H1 (cell line): ENCODE results near the gene SLC17A3. TPM values are rescaled to one million over a fixed set of nuclear protein-coding genes. Genes with fewer than 3 reads are reported as not detected.

Experiments
- CTCF ChIA-PET: fragments of 300-600 bp; sonication (Branson Sonifier 250); formaldehyde crosslinking; loops from one replicate; lab custom pipeline; 2021; ENCODE audit not compliant: partially characterized antibody; lab: Charles Lee
- POLR2A ChIA-PET: fragments of 300-600 bp; sonication (Branson Sonifier 250); formaldehyde crosslinking; loops from one replicate; lab custom pipeline; 2021; ENCODE audit warnings: inconsistent platforms; ENCODE audit not compliant: partially characterized antibody; lab: Charles Lee
- DNase-seq, 2 experiments: peaks; one replicate each; pipeline versions ENCODE4 v3.0.0 to v3.0.0-alpha.2; 2010 to 2022; ENCODE audit warnings: low spot score in 2 of 2, low read depth in 1 of 2, mixed read lengths in 1 of 2
- FAIRE-seq: peaks from 2 replicates; lab custom pipeline; 2011; peaks lifted over from hg19 to GRCh38; lab: Jason Lieb, UNC
- H2AFZ ChIP-seq: 2 replicates; pipeline ENCODE4 v1.8.1; 2012; ENCODE audit warnings: low read length, inconsistent platforms
- H2AK5ac ChIP-seq: 2 replicates; pipeline ENCODE4 v1.6.1; 2013; ENCODE audit warnings: low read depth, low read length
- H2BK120ac ChIP-seq: replicated peaks from 2 replicates; pipeline ENCODE3; 2013; ENCODE audit warnings: low read depth, low read length, inconsistent platforms
- H2BK12ac ChIP-seq: 2 replicates; pipeline ENCODE4 v1.6.1; 2013; ENCODE audit warnings: low read depth, low read length
- H2BK15ac ChIP-seq: 2 replicates; pipeline ENCODE4 v1.6.1; 2013; ENCODE audit warnings: low read length
- H2BK20ac ChIP-seq: 2 replicates; pipeline ENCODE4 v1.6.1; 2013; ENCODE audit warnings: low read length
- H2BK5ac ChIP-seq: 2 replicates; pipeline ENCODE4 v1.6.1; 2013; ENCODE audit warnings: low read depth, low read length
- H3K14ac ChIP-seq: 2 replicates; pipeline ENCODE4 v1.6.1; 2013; ENCODE audit warnings: inconsistent platforms; ENCODE audit not compliant: insufficient read length
- H3K18ac ChIP-seq: 2 replicates; pipeline ENCODE4 v1.6.1; 2013; ENCODE audit warnings: low read length; ENCODE audit errors: extremely low read depth
- H3K23ac ChIP-seq: 2 replicates; pipeline ENCODE4 v1.6.1; 2013; ENCODE audit warnings: inconsistent platforms; ENCODE audit not compliant: insufficient read length
- H3K23me2 ChIP-seq: 2 replicates; pipeline ENCODE4 v1.6.1; 2013; ENCODE audit warnings: low read depth, low read length
- H3K27ac ChIP-seq: 2 replicates; pipeline ENCODE4 v1.6.1; 2011; ENCODE audit warnings: low read depth, low read length, inconsistent platforms
- H3K27me3 ChIP-seq, 4 experiments: replicated peaks in 1 of 4; 1 replicate in 1 of 4; 2 replicates in 3 of 4; pipeline versions ENCODE4 v1.6.1 to v1.8.1; 2011 to 2013; ENCODE audit warnings: low read length in 3 of 4, mild to moderate bottlenecking in 3 of 4, inconsistent platforms in 2 of 4, mixed read lengths in 2 of 4, moderate library complexity in 1 of 4; ENCODE audit not compliant: control insufficient read depth in 3 of 4, insufficient read depth in 3 of 4; ENCODE audit errors: extremely low read depth in 1 of 4
- H3K36me3 ChIP-seq, 4 experiments: 2 replicates each; pipeline versions ENCODE4 v1.6.1 to v1.8.1; 2011 to 2013; ENCODE audit warnings: mild to moderate bottlenecking in 4 of 4, low read length in 3 of 4, moderate library complexity in 2 of 4, control low read depth in 1 of 4, inconsistent platforms in 1 of 4; ENCODE audit not compliant: insufficient read depth in 4 of 4, control insufficient read depth in 2 of 4
- H3K4ac ChIP-seq: replicated peaks from 2 replicates; pipeline ENCODE3; 2013; ENCODE audit warnings: low read length, low read depth, mixed read lengths, inconsistent platforms; ENCODE audit not compliant: insufficient read length
- H3K4me1 ChIP-seq, 4 experiments: replicated peaks in 1 of 4; 1 replicate in 1 of 4; 2 replicates in 3 of 4; pipeline versions ENCODE4 v1.6.1 to v1.8.1; 2011 to 2013; ENCODE audit warnings: low read length in 3 of 4, inconsistent platforms in 2 of 4, mixed read lengths in 1 of 4; ENCODE audit not compliant: insufficient read depth in 4 of 4, control insufficient read depth in 3 of 4
- H3K4me2 ChIP-seq, 2 experiments: 2 replicates each; pipeline versions ENCODE4 v1.6.1 to v1.8.1; 2011 to 2013; ENCODE audit warnings: low read depth in 2 of 2, low read length in 2 of 2, control low read depth in 1 of 2, inconsistent platforms in 1 of 2, mild to moderate bottlenecking in 1 of 2; ENCODE audit not compliant: insufficient read depth in 1 of 2
- H3K4me3 ChIP-seq, 4 experiments: fragments of 200-600, 300-600 bp in 1 of 4; sonication (generic), shearing (Covaris generic), sonication (Bioruptor Twin) in 1 of 4; 2 replicates each; pipeline versions ENCODE4 v1.5.1 to v1.8.1; 2011 to 2016; ENCODE audit warnings: low read length in 4 of 4, low read depth in 3 of 4, control low read depth in 2 of 4, inconsistent platforms in 2 of 4, mild to moderate bottlenecking in 2 of 4, mixed read lengths in 1 of 4, moderate library complexity in 1 of 4; ENCODE audit not compliant: insufficient read depth in 2 of 4; ENCODE audit errors: extremely low read depth in 1 of 4
- H3K56ac ChIP-seq: replicated peaks from 2 replicates; pipeline ENCODE3; 2013; ENCODE audit warnings: low read depth, mild to moderate bottlenecking, mixed read lengths, low read length, inconsistent platforms; ENCODE audit not compliant: insufficient read length
- H3K79me1 ChIP-seq: 2 replicates; pipeline ENCODE4 v1.6.1; 2013; ENCODE audit warnings: low read depth, low read length, control low read depth
- H3K79me2 ChIP-seq, 2 experiments: 2 replicates each; pipeline versions ENCODE4 v1.6.1 to v1.8.1; 2012 to 2013; ENCODE audit warnings: low read length in 2 of 2, mild to moderate bottlenecking in 2 of 2, inconsistent platforms in 1 of 2; ENCODE audit not compliant: insufficient read depth in 2 of 2, control insufficient read depth in 1 of 2
- H3K9ac ChIP-seq, 4 experiments: replicated peaks in 1 of 4; 1 replicate in 1 of 4; 2 replicates in 3 of 4; pipeline versions ENCODE4 v1.6.1 to v1.8.1; 2011 to 2013; ENCODE audit warnings: low read depth in 3 of 4, low read length in 3 of 4, control low read depth in 2 of 4, mild to moderate bottlenecking in 2 of 4, moderate library complexity in 2 of 4, inconsistent platforms in 1 of 4; ENCODE audit errors: extremely low read depth in 1 of 4
- H3K9me3 ChIP-seq, 2 experiments: 2 replicates each; pipeline versions ENCODE4 v1.6.1 to v1.8.1; 2012 to 2013; ENCODE audit warnings: mild to moderate bottlenecking in 2 of 2, moderate library complexity in 2 of 2, control low read depth in 1 of 2, inconsistent platforms in 1 of 2, low read depth in 1 of 2, low read length in 1 of 2, mixed read lengths in 1 of 2; ENCODE audit not compliant: insufficient read depth in 2 of 2
- H4K20me1 ChIP-seq, 2 experiments: replicated peaks in 1 of 2; 2 replicates each; pipeline versions ENCODE3 to v1.8.1; 2011 to 2013; ENCODE audit warnings: inconsistent platforms in 2 of 2, low read length in 2 of 2, mild to moderate bottlenecking in 1 of 2; ENCODE audit not compliant: insufficient read depth in 2 of 2, control insufficient read depth in 1 of 2
- H4K5ac ChIP-seq: 2 replicates; pipeline ENCODE4 v1.6.1; 2013; ENCODE audit warnings: low read length, low read depth, mixed read lengths, inconsistent platforms; ENCODE audit not compliant: insufficient read length
- H4K8ac ChIP-seq: 2 replicates; pipeline ENCODE4 v1.8.0; 2013; ENCODE audit warnings: mild to moderate bottlenecking, moderate library complexity, low read length, inconsistent platforms; ENCODE audit not compliant: insufficient read depth; ENCODE audit errors: extremely low read depth
- H4K91ac ChIP-seq: replicated peaks from 2 replicates; pipeline ENCODE3; 2013; ENCODE audit warnings: low read length, mixed read lengths, inconsistent platforms; ENCODE audit not compliant: insufficient read length
- BACH1 ChIP-seq: IDR thresholded peaks from 2 replicates; pipeline ENCODE4 v1.6.1; 2012; ENCODE audit warnings: low read length, improper control_type of control experiment
- HDAC2 ChIP-seq, 2 experiments: fragments of 300-600 bp in 1 of 2; sonication (generic) in 1 of 2; IDR thresholded peaks; 2 replicates each; pipeline ENCODE4 v1.6.1; 2011 to 2012; ENCODE audit warnings: low read depth in 2 of 2, low read length in 2 of 2, mild to moderate bottlenecking in 2 of 2, moderate library complexity in 2 of 2, borderline replicate concordance in 1 of 2, inconsistent platforms in 1 of 2
- KDM4A ChIP-seq: IDR thresholded peaks from one replicate; pipeline ENCODE4 v1.7.1; 2012; ENCODE audit warnings: low read depth, mild to moderate bottlenecking, moderate library complexity, low read length, inconsistent platforms; ENCODE audit not compliant: severe bottlenecking
- MAFK ChIP-seq: IDR thresholded peaks from 2 replicates; pipeline ENCODE4 v1.6.1; 2012; ENCODE audit warnings: low read depth, mild to moderate bottlenecking, improper control_type of control experiment, low read length
- NANOG ChIP-seq: IDR thresholded peaks from 2 replicates; pipeline ENCODE4 v1.6.1; 2011; ENCODE audit warnings: low read length, low read depth, mild to moderate bottlenecking, inconsistent platforms; ENCODE audit not compliant: insufficient read depth, poor library complexity, severe bottlenecking
- RFX5 ChIP-seq: IDR thresholded peaks from 2 replicates; pipeline ENCODE4 v1.6.1; 2011; ENCODE audit warnings: low read depth, low read length, improper control_type of control experiment, borderline replicate concordance
- RXRA ChIP-seq: IDR thresholded peaks from 2 replicates; pipeline ENCODE4 v1.6.1; 2011; ENCODE audit warnings: low read depth, mild to moderate bottlenecking, low read length, moderate library complexity; ENCODE audit not compliant: insufficient read depth
- SAP30 ChIP-seq: fragments of 300-600 bp; sonication (generic); IDR thresholded peaks from 2 replicates; pipeline ENCODE4 v1.7.1; 2012; ENCODE audit warnings: low read length, moderate library complexity, mild to moderate bottlenecking, inconsistent platforms; ENCODE audit not compliant: insufficient read depth, insufficient replicate concordance
- TBP ChIP-seq: IDR thresholded peaks from 2 replicates; pipeline ENCODE4 v1.6.1; 2011; ENCODE audit warnings: low read depth, low read length, improper control_type of control experiment
- TCF12 ChIP-seq: IDR thresholded peaks from 2 replicates; pipeline ENCODE4 v1.6.1; 2011; ENCODE audit warnings: low read depth, mild to moderate bottlenecking, low read length
- WGBS, 2 experiments: shearing (Covaris generic) in 1 of 2; methylation state at CpG; one replicate each; pipeline versions ENCODE4 v1.1.6 to v1.1.7; 2013 to 2015; ENCODE audit warnings: low lambda C conversion rate in 2 of 2, mixed read lengths in 2 of 2, inconsistent platforms in 1 of 2, low coverage in 1 of 2, missing lambda C conversion rate in 1 of 2; ENCODE audit not compliant: insufficient replicate concordance in 2 of 2, insufficient coverage in 1 of 2, insufficient read length in 1 of 2; ENCODE audit errors: extremely low coverage in 1 of 2, missing lambda C conversion rate in 1 of 2; 5-methylcytosine and 5-hydroxymethylcytosine counted together
- polyA plus RNA-seq, 7 experiments: library from polyadenylated mRNA; depleted of rRNA in 3 of 7; stranded (reverse) in 5 of 7; unstranded in 2 of 7; fragments of >200 nt in 5 of 7; fragments of 200-250 nt in 2 of 7; gene quantifications; 1 replicate in 5 of 7; 2 replicates in 1 of 7; 4 replicates in 1 of 7; pipeline versions ENCODE4 v1.2.1 to v1.2.3, GENCODE V29; 2011 to 2013; ENCODE audit warnings: missing spikeins in 2 of 7, mixed read lengths in 2 of 7
- total RNA-seq: library from RNA; stranded (reverse); fragmentation: NEBNext Ultra II Directional; extraction: Animal tissue kit (Norgen Biotek cat#: 25700); gene quantifications from 2 replicates; pipeline ENCODE4 v1.2.1, GENCODE V29; 2021

Gene SLC17A3
- total and polyA plus RNA-seq, 2 of the 8 experiments (the other 6 are each of a cell fraction or from before 2014, with no cell fraction given), result not detected

- Histone ChIP-seq H2BK15ac (no peak overlapping the region), H2AFZ (no peak overlapping the region), H3K9ac (no peak overlapping the region), H2BK120ac (no peak overlapping the region), H2BK12ac (no peak overlapping the region), H4K5ac (no peak overlapping the region), H2AK5ac (no peak overlapping the region), H3K4me3 (no peak overlapping the region), H3K4me1 (no peaks in the 10 kb centered on the region), H3K4me2 (no peak overlapping the region), H3K14ac (no peak overlapping the region), H2BK20ac (no peak overlapping the region), H3K79me1 (no peaks in the 10 kb centered on the region), H3K23me2 (no peaks in the 10 kb centered on the region), H2BK5ac (no peak overlapping the region), H3K56ac (no peak overlapping the region), H4K8ac (no peak overlapping the region), H3K36me3 (no peaks in the 10 kb centered on the region), H3K4ac (no peak overlapping the region), H3K23ac (no peak overlapping the region), H3K9me3 (no peaks in the 10 kb centered on the region), H4K91ac (no peak overlapping the region), H3K27ac (no peak overlapping the region), H3K18ac (no peak overlapping the region), H3K27me3 (no peaks in the 10 kb centered on the region), H3K79me2 (no peaks in the 10 kb centered on the region), H4K20me1 (no peaks in the 10 kb centered on the region)
- WGBS, 2 experiments, result 88% methylated on average over 5 of the region's 5 CpGs; no CpG with 5 or more reads in 1 of the 2 experiments
- DNase-seq (no peak), FAIRE-seq (no peak)
- TF ChIP-seq TCF12, result no peak
- no peak for TF ChIP-seq HDAC2 (IDR thresholded peaks at IDR 0.05; ENCODE audit: borderline replicate concordance in 1 of 2, low read depth in 2 of 2, low read length in 2 of 2)
- TF ChIP-seq NANOG, result no peak
- TF ChIP-seq RFX5, result no peak
- TF ChIP-seq KDM4A, result no peak
- no peak for TF ChIP-seq TBP
- no peak for TF ChIP-seq BACH1
- no peak for TF ChIP-seq SAP30
- no peak for TF ChIP-seq RXRA
- TF ChIP-seq MAFK, result no peak
- CTCF ChIA-PET, result no interaction called here
- POLR2A ChIA-PET, result no interaction called here
Measured at GRCh38 chr6:25918083-25918683, 44.1 kb upstream of the SLC17A3 start.
